ENCODE results near the gene OGFRL1. TPM values are rescaled to one million over a fixed set of nuclear protein-coding genes. Genes with fewer than 3 reads are reported as not detected.

The OGFRL1 gene
- total RNA-seq, 1 experiment from 2014 or later = 6.9 TPM

DNA sequence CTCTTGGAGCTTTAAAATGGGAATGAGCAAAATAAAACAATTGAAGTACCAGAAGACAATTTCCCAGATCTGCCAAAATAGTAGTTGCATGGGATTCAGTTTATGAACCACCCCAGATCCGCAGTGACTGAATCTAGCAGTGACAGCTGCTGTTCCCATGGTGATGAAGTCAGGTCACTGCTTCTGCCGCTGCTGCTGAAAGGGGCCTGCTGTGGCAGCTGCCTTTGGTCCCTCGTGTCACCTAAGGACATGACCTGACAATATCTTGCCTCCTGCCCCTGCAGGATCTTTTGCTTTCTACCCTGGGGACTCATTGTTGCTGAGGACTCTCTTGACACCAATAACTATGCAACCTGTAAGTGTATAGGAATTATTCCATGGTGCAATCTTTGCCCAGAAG is 34.3 kb upstream of the OGFRL1 start:
- no peaks in the 10 kb centered on the region for H3K9me3 Mint-ChIP-seq (ENCODE audit: unreplicated experiment)
- ChIA-PET POLR2A (no interaction called here), CTCF (no interaction called here)
- H3K27me3 Mint-ChIP-seq (ENCODE audit: insufficient read depth, unreplicated experiment) = peaks cover 18% of the 10 kb centered on the region
- H3K36me3 ChIP-seq (ENCODE audit: control insufficient read depth, insufficient read depth, low read length) = no peaks in the 10 kb centered on the region
- no peaks in the 10 kb centered on the region; the same call in 1 of the 2 replicates for H3K27me3 ChIP-seq (replicated peaks; ENCODE audit: control insufficient read depth, insufficient read depth, low read length)
- H3K4me3 ChIP-seq (ENCODE audit: low read depth, low read length) = no peak overlapping the region
- DNase-seq = no peak
- BruUV-seq (replicated peaks) = no TSS peak
- intact Hi-C loops (cut with micrococcal nuclease; ENCODE audit: unreplicated experiment) = no loop called here
- no peak overlapping the region for H3K27ac Mint-ChIP-seq (ENCODE audit: unreplicated experiment)
- no peak overlapping the region for H3K4me3 Mint-ChIP-seq (ENCODE audit: unreplicated experiment)
- H3K36me3 Mint-ChIP-seq (ENCODE audit: insufficient read depth, unreplicated experiment) = no peaks in the 10 kb centered on the region
- H3K4me1 ChIP-seq = no peaks in the 10 kb centered on the region; the same call in 1 of the 2 replicates
- no peaks in the 10 kb centered on the region for H3K9me3 ChIP-seq
- H3K4me1 Mint-ChIP-seq (ENCODE audit: low read depth, unreplicated experiment) = no peaks in the 10 kb centered on the region
- TF ChIP-seq, protein P1, sequence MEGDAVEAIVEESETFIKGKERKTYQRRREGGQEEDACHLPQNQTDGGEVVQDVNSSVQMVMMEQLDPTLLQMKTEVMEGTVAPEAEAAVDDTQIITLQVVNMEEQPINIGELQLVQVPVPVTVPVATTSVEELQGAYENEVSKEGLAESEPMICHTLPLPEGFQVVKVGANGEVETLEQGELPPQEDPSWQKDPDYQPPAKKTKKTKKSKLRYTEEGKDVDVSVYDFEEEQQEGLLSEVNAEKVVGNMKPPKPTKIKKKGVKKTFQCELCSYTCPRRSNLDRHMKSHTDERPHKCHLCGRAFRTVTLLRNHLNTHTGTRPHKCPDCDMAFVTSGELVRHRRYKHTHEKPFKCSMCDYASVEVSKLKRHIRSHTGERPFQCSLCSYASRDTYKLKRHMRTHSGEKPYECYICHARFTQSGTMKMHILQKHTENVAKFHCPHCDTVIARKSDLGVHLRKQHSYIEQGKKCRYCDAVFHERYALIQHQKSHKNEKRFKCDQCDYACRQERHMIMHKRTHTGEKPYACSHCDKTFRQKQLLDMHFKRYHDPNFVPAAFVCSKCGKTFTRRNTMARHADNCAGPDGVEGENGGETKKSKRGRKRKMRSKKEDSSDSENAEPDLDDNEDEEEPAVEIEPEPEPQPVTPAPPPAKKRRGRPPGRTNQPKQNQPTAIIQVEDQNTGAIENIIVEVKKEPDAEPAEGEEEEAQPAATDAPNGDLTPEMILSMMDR (IDR thresholded peaks at IDR 0.05; ENCODE audit: insufficient read depth in 1 of 2, low read depth in 1 of 2, low read length in 1 of 2, severe bottlenecking in 1 of 2, unreplicated experiment in 1 of 2) = no peak

DNA sequence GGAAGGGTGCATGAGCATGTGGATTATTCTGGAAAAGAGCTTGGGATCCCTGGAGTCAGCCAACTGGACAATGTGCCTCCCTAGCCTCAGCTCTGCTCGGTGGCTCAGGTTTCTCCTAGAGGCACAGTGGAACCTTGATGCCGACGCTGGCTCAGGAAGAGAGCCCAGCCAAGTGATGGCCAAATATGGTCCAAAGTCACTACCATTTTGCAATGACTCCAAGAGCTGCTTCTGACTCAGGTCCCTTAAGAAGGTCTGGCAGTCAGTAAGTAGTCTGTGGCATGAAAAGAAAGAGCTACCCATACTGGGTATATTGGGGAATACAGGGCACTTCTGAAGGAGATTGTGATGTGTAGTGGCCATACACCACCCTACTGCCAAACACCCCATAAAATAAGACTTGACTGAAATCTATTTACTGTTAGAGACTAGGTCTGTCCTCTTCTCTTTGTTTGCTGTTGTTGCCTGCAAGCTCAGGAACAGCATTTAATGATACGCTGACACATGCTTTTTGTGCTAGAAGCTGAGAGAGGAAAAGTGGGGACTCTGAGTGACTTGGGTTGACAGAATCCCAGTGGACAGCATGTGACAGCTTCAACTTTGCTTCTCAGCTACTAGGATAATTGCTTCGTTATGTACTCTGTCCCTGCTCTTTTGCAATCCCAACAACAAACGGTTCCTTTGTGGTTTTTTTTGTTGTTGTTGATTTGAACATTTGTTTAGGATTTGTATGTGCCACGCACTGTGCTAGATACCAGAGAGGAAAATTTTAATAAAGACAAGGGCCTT is 30.3 kb upstream of the OGFRL1 start:
- intact Hi-C loops (cut with micrococcal nuclease; ENCODE audit: unreplicated experiment) = no loop called here
- H3K36me3 Mint-ChIP-seq (ENCODE audit: insufficient read depth, unreplicated experiment) = no peaks in the 10 kb centered on the region
- H3K4me1 Mint-ChIP-seq (ENCODE audit: low read depth, unreplicated experiment) = no peaks in the 10 kb centered on the region
- H3K27ac Mint-ChIP-seq (ENCODE audit: unreplicated experiment) = no peak overlapping the region
- Histone ChIP-seq H3K9me3 (no peaks in the 10 kb centered on the region), H3K27me3 (replicated peaks; ENCODE audit: control insufficient read depth, insufficient read depth, low read length) (no peaks in the 10 kb centered on the region; the same call in 1 of the 2 replicates), H3K4me1 (no peaks in the 10 kb centered on the region), H3K4me3 (ENCODE audit: low read depth, low read length) (no peak overlapping the region), H3K36me3 (ENCODE audit: control insufficient read depth, insufficient read depth, low read length) (no peaks in the 10 kb centered on the region)
- DNase-seq = no peak
- no peaks in the 10 kb centered on the region for H3K9me3 Mint-ChIP-seq (ENCODE audit: unreplicated experiment)
- no peak overlapping the region for H3K4me3 Mint-ChIP-seq (ENCODE audit: unreplicated experiment)
- BruUV-seq (replicated peaks) = no TSS peak
- TF ChIP-seq, protein P1 (IDR thresholded peaks at IDR 0.05; ENCODE audit: insufficient read depth in 1 of 2, low read depth in 1 of 2, low read length in 1 of 2, severe bottlenecking in 1 of 2, unreplicated experiment in 1 of 2) = no peak
- POLR2A ChIA-PET = no interaction called here
- CTCF ChIA-PET = no interaction called here
- H3K27me3 Mint-ChIP-seq (ENCODE audit: insufficient read depth, unreplicated experiment) = peaks cover 12% of the 10 kb centered on the region

DNA sequence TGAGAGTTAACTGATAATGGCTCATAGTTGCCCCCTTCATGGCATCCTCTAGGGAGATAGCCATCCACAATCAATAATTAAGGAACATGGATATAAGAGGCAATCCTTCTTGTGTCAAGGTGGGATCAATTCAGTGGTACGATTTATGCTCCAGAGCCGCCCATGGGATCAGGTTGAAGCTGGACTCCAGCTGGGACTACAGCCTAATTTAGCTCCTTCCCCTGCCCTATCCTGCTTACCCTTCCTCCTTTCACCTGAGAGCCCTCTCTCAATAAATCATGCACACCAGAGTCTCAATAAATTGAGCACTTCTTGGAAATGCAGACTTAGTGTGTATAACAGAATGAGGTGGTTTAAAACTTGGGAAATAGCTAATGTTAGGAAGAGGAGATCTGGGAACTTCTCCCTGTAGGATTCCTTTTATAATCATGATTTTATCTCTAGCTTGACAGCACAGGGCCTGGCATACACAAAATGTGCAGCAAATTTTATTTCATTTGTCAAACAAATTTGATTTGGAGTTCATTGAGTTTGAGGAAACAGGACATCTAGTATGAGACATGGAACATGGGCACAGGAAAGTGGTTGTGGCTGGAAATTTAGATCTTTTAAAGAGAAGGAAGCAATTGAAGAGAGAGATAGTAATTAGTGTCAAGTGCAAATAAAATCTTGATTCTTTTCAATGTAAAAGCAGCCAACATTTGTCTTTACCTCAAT is 28.6 kb upstream of the OGFRL1 start:
- no peak overlapping the region for H3K4me3 Mint-ChIP-seq (ENCODE audit: unreplicated experiment)
- no peak for DNase-seq
- no peak overlapping the region for H3K4me3 ChIP-seq (ENCODE audit: low read depth, low read length)
- CTCF ChIA-PET = no interaction called here
- H3K27me3 Mint-ChIP-seq (ENCODE audit: insufficient read depth, unreplicated experiment) = peaks cover 12% of the 10 kb centered on the region
- intact Hi-C loops (cut with micrococcal nuclease; ENCODE audit: unreplicated experiment) = no loop called here
- TF ChIP-seq, protein P1 (IDR thresholded peaks at IDR 0.05; ENCODE audit: insufficient read depth in 1 of 2, low read depth in 1 of 2, low read length in 1 of 2, severe bottlenecking in 1 of 2, unreplicated experiment in 1 of 2) = no peak
- no peak overlapping the region for H3K27ac Mint-ChIP-seq (ENCODE audit: unreplicated experiment)
- H3K9me3 Mint-ChIP-seq (ENCODE audit: unreplicated experiment) = no peaks in the 10 kb centered on the region
- H3K36me3 Mint-ChIP-seq (ENCODE audit: insufficient read depth, unreplicated experiment) = no peaks in the 10 kb centered on the region
- H3K36me3 ChIP-seq (ENCODE audit: control insufficient read depth, insufficient read depth, low read length) = no peaks in the 10 kb centered on the region
- H3K9me3 ChIP-seq = no peaks in the 10 kb centered on the region
- BruUV-seq (replicated peaks) = no TSS peak
- H3K27me3 ChIP-seq (replicated peaks; ENCODE audit: control insufficient read depth, insufficient read depth, low read length) = no peaks in the 10 kb centered on the region
- no peaks in the 10 kb centered on the region for H3K4me1 Mint-ChIP-seq (ENCODE audit: low read depth, unreplicated experiment)
- POLR2A ChIA-PET = no interaction called here
- H3K4me1 ChIP-seq = no peaks in the 10 kb centered on the region

Data from Caco-2 (cell line).